GM12891 (cell line): ENCODE results near the gene AUNIP.

Source experiments
- PAX5 ChIP-seq: IDR thresholded peaks from 2 replicates; pipeline ENCODE4 v1.6.1; 2011; ENCODE audit warnings: low read length, moderate library complexity, mild to moderate bottlenecking; ENCODE audit not compliant: insufficient read depth, severe bottlenecking
- POLR2A ChIP-seq: IDR thresholded peaks from 2 replicates; pipeline ENCODE4 v1.6.1; 2011; ENCODE audit warnings: low read depth, low read length, control low read depth
- SPI1 ChIP-seq: IDR thresholded peaks from 2 replicates; pipeline ENCODE4 v1.6.1; 2011; ENCODE audit warnings: low read depth, low read length, control low read depth

- TF ChIP-seq POLR2A, result no peak
- no peak for TF ChIP-seq PAX5
- TF ChIP-seq SPI1, result no peak
Measured at GRCh38 chr1:25878690-25879089, 19.4 kb upstream of the AUNIP start.
